ENCODE measurements around the gene GPATCH8. TPM values are rescaled to one million over a fixed set of nuclear protein-coding genes. Genes with fewer than 3 reads are reported as not detected.

GPATCH8 gene
- polyA plus RNA-seq, 1 donor (not counting 4 experiments of a cell fraction or from before 2014, with no cell fraction given), result 15.1 TPM

GRCh38 chr17:44464037-44464436, 39.2 kb downstream of the GPATCH8 start:
- Histone ChIP-seq H3K79me2 (ENCODE audit: control insufficient read depth, insufficient read depth, low read length) (peaks cover 31% of the 10 kb centered on the region), H3K9me3 (ENCODE audit: control insufficient read depth, low read depth, low read length) (no peaks in the 10 kb centered on the region), H3K9me1 (ENCODE audit: control insufficient read depth, extremely low read depth, insufficient read depth, low read length) (no peaks in the 10 kb centered on the region), H4K20me1 (ENCODE audit: control insufficient read depth, extremely low read depth, insufficient read depth, low read length) (peaks cover 3% of the 10 kb centered on the region), H3K4me2 (ENCODE audit: control insufficient read depth, extremely low read depth, insufficient read depth, low read depth, low read length) (no peak overlapping the region), H3K27me3 (ENCODE audit: control insufficient read depth, extremely low read depth, insufficient read depth, low read length) (no peaks in the 10 kb centered on the region), H3K4me3 (ENCODE audit: control insufficient read depth in 2 of 3, extremely low read depth in 1 of 3, insufficient read depth in 2 of 3, low read depth in 1 of 3, low read length in 3 of 3) (no peak overlapping the region), H3K36me3 (ENCODE audit: control insufficient read depth in 2 of 2, extremely low read depth in 1 of 2, insufficient read depth in 2 of 2, low read length in 2 of 2) (peaks cover 0 to 5% of the 10 kb centered on the region in 2 experiments), H2AFZ (ENCODE audit: control insufficient read depth, low read length) (no peak overlapping the region), H3K9ac (ENCODE audit: control insufficient read depth, extremely low read depth, insufficient read depth, low read length) (no peak overlapping the region), H3K4me1 (ENCODE audit: control insufficient read depth, extremely low read depth, insufficient read depth, low read length) (no peaks in the 10 kb centered on the region), H3K27ac (ENCODE audit: control insufficient read depth, insufficient read depth, low read length) (no peak overlapping the region)
- no peak for DNase-seq (ENCODE audit: low read depth, low spot score)
- TF ChIP-seq CTCF (optimal IDR thresholded peaks at IDR 0.05 in 1 of 3, IDR thresholded peaks at IDR 0.05 in 1 of 3, conservative IDR thresholded peaks at IDR 0.05 in 1 of 3; ENCODE audit: extremely low read depth in 1 of 3, insufficient read depth in 2 of 3, low read length in 3 of 3) (no peak), EZH2 (IDR thresholded peaks at IDR 0.05; ENCODE audit: low read length) (no peak)
- FAIRE-seq, result no peak
- dilution Hi-C loops (cut with MboI; ENCODE audit: extremely low pct_ligation_motif_present, low sequenced_read_pairs), result no loop called here

- Histone ChIP-seq H3K9ac (ENCODE audit: control insufficient read depth, extremely low read depth, insufficient read depth, low read length) (no peak overlapping the region), H3K4me1 (ENCODE audit: control insufficient read depth, extremely low read depth, insufficient read depth, low read length) (peaks cover 5% of the 10 kb centered on the region), H3K9me1 (ENCODE audit: control insufficient read depth, extremely low read depth, insufficient read depth, low read length) (no peaks in the 10 kb centered on the region), H3K9me3 (ENCODE audit: control insufficient read depth, low read depth, low read length) (no peaks in the 10 kb centered on the region), H3K4me2 (ENCODE audit: control insufficient read depth, extremely low read depth, insufficient read depth, low read depth, low read length) (no peak overlapping the region), H3K27me3 (ENCODE audit: control insufficient read depth, extremely low read depth, insufficient read depth, low read length) (no peaks in the 10 kb centered on the region), H3K79me2 (ENCODE audit: control insufficient read depth, insufficient read depth, low read length) (peaks cover 6% of the 10 kb centered on the region), H3K4me3 (ENCODE audit: control insufficient read depth in 2 of 3, extremely low read depth in 1 of 3, insufficient read depth in 2 of 3, low read depth in 1 of 3, low read length in 3 of 3) (no peak overlapping the region), H2AFZ (ENCODE audit: control insufficient read depth, low read length) (no peak overlapping the region), H4K20me1 (ENCODE audit: control insufficient read depth, extremely low read depth, insufficient read depth, low read length) (no peaks in the 10 kb centered on the region), H3K36me3 (ENCODE audit: control insufficient read depth in 2 of 2, extremely low read depth in 1 of 2, insufficient read depth in 2 of 2, low read length in 2 of 2) (no peaks in the 10 kb centered on the region), H3K27ac (ENCODE audit: control insufficient read depth, insufficient read depth, low read length) (no peak overlapping the region)
- TF ChIP-seq EZH2 (IDR thresholded peaks at IDR 0.05; ENCODE audit: low read length), result no peak
- no peak for TF ChIP-seq CTCF (optimal IDR thresholded peaks at IDR 0.05 in 1 of 3, IDR thresholded peaks at IDR 0.05 in 1 of 3, conservative IDR thresholded peaks at IDR 0.05 in 1 of 3; ENCODE audit: extremely low read depth in 1 of 3, insufficient read depth in 2 of 3, low read length in 3 of 3)
- no peak for FAIRE-seq
- dilution Hi-C loops (cut with MboI; ENCODE audit: extremely low pct_ligation_motif_present, low sequenced_read_pairs), result no loop called here
- DNase-seq (ENCODE audit: low read depth, low spot score), result no peak
These were observed 51.4 kb downstream of the GPATCH8 start for GRCh38 chr17:44451832-44452231.

All from keratinocyte (primary cell).